H1 (cell line): ENCODE measurements around the gene C9orf50. TPM values are rescaled to one million over a fixed set of nuclear protein-coding genes. Genes with fewer than 3 reads are reported as not detected.

Source experiments
- CTCF ChIA-PET: fragments of 300-600 bp; sonication (Branson Sonifier 250); formaldehyde crosslinking; loops from one replicate; lab custom pipeline; 2021; ENCODE audit not compliant: partially characterized antibody; lab: Charles Lee
- POLR2A ChIA-PET: fragments of 300-600 bp; sonication (Branson Sonifier 250); formaldehyde crosslinking; loops from one replicate; lab custom pipeline; 2021; ENCODE audit warnings: inconsistent platforms; ENCODE audit not compliant: partially characterized antibody; lab: Charles Lee
- DNase-seq, 2 experiments: peaks; one replicate each; pipeline versions ENCODE4 v3.0.0 to v3.0.0-alpha.2; 2010 to 2022; ENCODE audit warnings: low spot score in 2 of 2, low read depth in 1 of 2, mixed read lengths in 1 of 2
- FAIRE-seq: peaks from 2 replicates; lab custom pipeline; 2011; peaks lifted over from hg19 to GRCh38; lab: Jason Lieb, UNC
- H2AFZ ChIP-seq: 2 replicates; pipeline ENCODE4 v1.8.1; 2012; ENCODE audit warnings: low read length, inconsistent platforms
- H2AK5ac ChIP-seq: 2 replicates; pipeline ENCODE4 v1.6.1; 2013; ENCODE audit warnings: low read depth, low read length
- H2BK120ac ChIP-seq: replicated peaks from 2 replicates; pipeline ENCODE3; 2013; ENCODE audit warnings: low read depth, low read length, inconsistent platforms
- H2BK12ac ChIP-seq: 2 replicates; pipeline ENCODE4 v1.6.1; 2013; ENCODE audit warnings: low read depth, low read length
- H2BK15ac ChIP-seq: 2 replicates; pipeline ENCODE4 v1.6.1; 2013; ENCODE audit warnings: low read length
- H2BK20ac ChIP-seq: 2 replicates; pipeline ENCODE4 v1.6.1; 2013; ENCODE audit warnings: low read length
- H2BK5ac ChIP-seq: 2 replicates; pipeline ENCODE4 v1.6.1; 2013; ENCODE audit warnings: low read depth, low read length
- H3K14ac ChIP-seq: 2 replicates; pipeline ENCODE4 v1.6.1; 2013; ENCODE audit warnings: inconsistent platforms; ENCODE audit not compliant: insufficient read length
- H3K18ac ChIP-seq: 2 replicates; pipeline ENCODE4 v1.6.1; 2013; ENCODE audit warnings: low read length; ENCODE audit errors: extremely low read depth
- H3K23ac ChIP-seq: 2 replicates; pipeline ENCODE4 v1.6.1; 2013; ENCODE audit warnings: inconsistent platforms; ENCODE audit not compliant: insufficient read length
- H3K23me2 ChIP-seq: 2 replicates; pipeline ENCODE4 v1.6.1; 2013; ENCODE audit warnings: low read depth, low read length
- H3K27ac ChIP-seq: 2 replicates; pipeline ENCODE4 v1.6.1; 2011; ENCODE audit warnings: low read depth, low read length, inconsistent platforms
- H3K27me3 ChIP-seq, 4 experiments: replicated peaks in 1 of 4; 1 replicate in 1 of 4; 2 replicates in 3 of 4; pipeline versions ENCODE4 v1.6.1 to v1.8.1; 2011 to 2013; ENCODE audit warnings: low read length in 3 of 4, mild to moderate bottlenecking in 3 of 4, inconsistent platforms in 2 of 4, mixed read lengths in 2 of 4, moderate library complexity in 1 of 4; ENCODE audit not compliant: control insufficient read depth in 3 of 4, insufficient read depth in 3 of 4; ENCODE audit errors: extremely low read depth in 1 of 4
- H3K36me3 ChIP-seq, 4 experiments: 2 replicates each; pipeline versions ENCODE4 v1.6.1 to v1.8.1; 2011 to 2013; ENCODE audit warnings: mild to moderate bottlenecking in 4 of 4, low read length in 3 of 4, moderate library complexity in 2 of 4, control low read depth in 1 of 4, inconsistent platforms in 1 of 4; ENCODE audit not compliant: insufficient read depth in 4 of 4, control insufficient read depth in 2 of 4
- H3K4ac ChIP-seq: replicated peaks from 2 replicates; pipeline ENCODE3; 2013; ENCODE audit warnings: low read length, low read depth, mixed read lengths, inconsistent platforms; ENCODE audit not compliant: insufficient read length
- H3K4me1 ChIP-seq, 4 experiments: replicated peaks in 1 of 4; 1 replicate in 1 of 4; 2 replicates in 3 of 4; pipeline versions ENCODE4 v1.6.1 to v1.8.1; 2011 to 2013; ENCODE audit warnings: low read length in 3 of 4, inconsistent platforms in 2 of 4, mixed read lengths in 1 of 4; ENCODE audit not compliant: insufficient read depth in 4 of 4, control insufficient read depth in 3 of 4
- H3K4me2 ChIP-seq, 2 experiments: 2 replicates each; pipeline versions ENCODE4 v1.6.1 to v1.8.1; 2011 to 2013; ENCODE audit warnings: low read depth in 2 of 2, low read length in 2 of 2, control low read depth in 1 of 2, inconsistent platforms in 1 of 2, mild to moderate bottlenecking in 1 of 2; ENCODE audit not compliant: insufficient read depth in 1 of 2
- H3K4me3 ChIP-seq, 4 experiments: fragments of 200-600, 300-600 bp in 1 of 4; sonication (generic), shearing (Covaris generic), sonication (Bioruptor Twin) in 1 of 4; 2 replicates each; pipeline versions ENCODE4 v1.5.1 to v1.8.1; 2011 to 2016; ENCODE audit warnings: low read length in 4 of 4, low read depth in 3 of 4, control low read depth in 2 of 4, inconsistent platforms in 2 of 4, mild to moderate bottlenecking in 2 of 4, mixed read lengths in 1 of 4, moderate library complexity in 1 of 4; ENCODE audit not compliant: insufficient read depth in 2 of 4; ENCODE audit errors: extremely low read depth in 1 of 4
- H3K56ac ChIP-seq: replicated peaks from 2 replicates; pipeline ENCODE3; 2013; ENCODE audit warnings: low read depth, mild to moderate bottlenecking, mixed read lengths, low read length, inconsistent platforms; ENCODE audit not compliant: insufficient read length
- H3K79me1 ChIP-seq: 2 replicates; pipeline ENCODE4 v1.6.1; 2013; ENCODE audit warnings: low read depth, low read length, control low read depth
- H3K79me2 ChIP-seq, 2 experiments: 2 replicates each; pipeline versions ENCODE4 v1.6.1 to v1.8.1; 2012 to 2013; ENCODE audit warnings: low read length in 2 of 2, mild to moderate bottlenecking in 2 of 2, inconsistent platforms in 1 of 2; ENCODE audit not compliant: insufficient read depth in 2 of 2, control insufficient read depth in 1 of 2
- H3K9ac ChIP-seq, 4 experiments: replicated peaks in 1 of 4; 1 replicate in 1 of 4; 2 replicates in 3 of 4; pipeline versions ENCODE4 v1.6.1 to v1.8.1; 2011 to 2013; ENCODE audit warnings: low read depth in 3 of 4, low read length in 3 of 4, control low read depth in 2 of 4, mild to moderate bottlenecking in 2 of 4, moderate library complexity in 2 of 4, inconsistent platforms in 1 of 4; ENCODE audit errors: extremely low read depth in 1 of 4
- H3K9me3 ChIP-seq, 2 experiments: 2 replicates each; pipeline versions ENCODE4 v1.6.1 to v1.8.1; 2012 to 2013; ENCODE audit warnings: mild to moderate bottlenecking in 2 of 2, moderate library complexity in 2 of 2, control low read depth in 1 of 2, inconsistent platforms in 1 of 2, low read depth in 1 of 2, low read length in 1 of 2, mixed read lengths in 1 of 2; ENCODE audit not compliant: insufficient read depth in 2 of 2
- H4K20me1 ChIP-seq, 2 experiments: replicated peaks in 1 of 2; 2 replicates each; pipeline versions ENCODE3 to v1.8.1; 2011 to 2013; ENCODE audit warnings: inconsistent platforms in 2 of 2, low read length in 2 of 2, mild to moderate bottlenecking in 1 of 2; ENCODE audit not compliant: insufficient read depth in 2 of 2, control insufficient read depth in 1 of 2
- H4K5ac ChIP-seq: 2 replicates; pipeline ENCODE4 v1.6.1; 2013; ENCODE audit warnings: low read length, low read depth, mixed read lengths, inconsistent platforms; ENCODE audit not compliant: insufficient read length
- H4K8ac ChIP-seq: 2 replicates; pipeline ENCODE4 v1.8.0; 2013; ENCODE audit warnings: mild to moderate bottlenecking, moderate library complexity, low read length, inconsistent platforms; ENCODE audit not compliant: insufficient read depth; ENCODE audit errors: extremely low read depth
- H4K91ac ChIP-seq: replicated peaks from 2 replicates; pipeline ENCODE3; 2013; ENCODE audit warnings: low read length, mixed read lengths, inconsistent platforms; ENCODE audit not compliant: insufficient read length
- BCL11A ChIP-seq, 2 experiments: IDR thresholded peaks; one replicate each; pipeline ENCODE4 v1.6.1; 2011; ENCODE audit warnings: low read depth in 2 of 2, low read length in 2 of 2, mild to moderate bottlenecking in 2 of 2
- CBX8 ChIP-seq: fragments of 300-800, 300-1000 bp; sonication (generic); IDR thresholded peaks from 2 replicates; pipeline ENCODE4 v1.7.1; 2016; ENCODE audit warnings: low read depth, low read length, borderline replicate concordance
- CEBPB ChIP-seq: IDR thresholded peaks from 2 replicates; pipeline ENCODE4 v1.6.1; 2012; ENCODE audit warnings: low read depth, low read length
- JUN ChIP-seq: IDR thresholded peaks from 2 replicates; pipeline ENCODE4 v1.6.1; 2011; ENCODE audit warnings: low read depth, mild to moderate bottlenecking, improper control_type of control experiment, low read length
- KDM1A ChIP-seq: fragments of 200-600, 300-600 bp; sonication (generic); IDR thresholded peaks from 2 replicates; pipeline ENCODE4 v1.7.1; 2016; ENCODE audit warnings: mild to moderate bottlenecking, low read length, borderline replicate concordance
- KDM4A ChIP-seq: IDR thresholded peaks from one replicate; pipeline ENCODE4 v1.7.1; 2012; ENCODE audit warnings: low read depth, mild to moderate bottlenecking, moderate library complexity, low read length, inconsistent platforms; ENCODE audit not compliant: severe bottlenecking
- RFX5 ChIP-seq: IDR thresholded peaks from 2 replicates; pipeline ENCODE4 v1.6.1; 2011; ENCODE audit warnings: low read depth, low read length, improper control_type of control experiment, borderline replicate concordance
- SIX5 ChIP-seq: IDR thresholded peaks from 2 replicates; pipeline ENCODE4 v1.6.1; 2011; ENCODE audit warnings: mild to moderate bottlenecking, low read depth, low read length
- USF2 ChIP-seq: IDR thresholded peaks from 2 replicates; pipeline ENCODE4 v1.6.1; 2011; ENCODE audit warnings: low read length, improper control_type of control experiment
- WGBS, 2 experiments: shearing (Covaris generic) in 1 of 2; methylation state at CpG; one replicate each; pipeline versions ENCODE4 v1.1.6 to v1.1.7; 2013 to 2015; ENCODE audit warnings: low lambda C conversion rate in 2 of 2, mixed read lengths in 2 of 2, inconsistent platforms in 1 of 2, low coverage in 1 of 2, missing lambda C conversion rate in 1 of 2; ENCODE audit not compliant: insufficient replicate concordance in 2 of 2, insufficient coverage in 1 of 2, insufficient read length in 1 of 2; ENCODE audit errors: extremely low coverage in 1 of 2, missing lambda C conversion rate in 1 of 2; 5-methylcytosine and 5-hydroxymethylcytosine counted together
- polyA plus RNA-seq, 7 experiments: library from polyadenylated mRNA; depleted of rRNA in 3 of 7; stranded (reverse) in 5 of 7; unstranded in 2 of 7; fragments of >200 nt in 5 of 7; fragments of 200-250 nt in 2 of 7; gene quantifications; 1 replicate in 5 of 7; 2 replicates in 1 of 7; 4 replicates in 1 of 7; pipeline versions ENCODE4 v1.2.1 to v1.2.3, GENCODE V29; 2011 to 2013; ENCODE audit warnings: missing spikeins in 2 of 7, mixed read lengths in 2 of 7
- total RNA-seq: library from RNA; stranded (reverse); fragmentation: NEBNext Ultra II Directional; extraction: Animal tissue kit (Norgen Biotek cat#: 25700); gene quantifications from 2 replicates; pipeline ENCODE4 v1.2.1, GENCODE V29; 2021

The C9orf50 gene
- total and polyA plus RNA-seq, 2 of the 8 experiments (the other 6 are each of a cell fraction or from before 2014, with no cell fraction given): not detected

- H4K5ac ChIP-seq: no peak overlapping the region
- H2AFZ ChIP-seq: no peak overlapping the region
- H3K4me1 ChIP-seq: peaks cover 0 to 8% (median 2%) of the 10 kb centered on the region in 4 experiments; a peak in 5 of 7 replicates
- H3K4me3 ChIP-seq: no peak overlapping the region
- CTCF ChIA-PET: interaction anchor here (0.9 to 6.2 kb wide), 10 partner anchors 7 to 489 kb away, joined by 3 to 71 read pairs (median 5); partner anchors contain the start of genes C9orf50 and NTMT1
- H3K79me2 ChIP-seq: no peaks in the 10 kb centered on the region
- H3K14ac ChIP-seq: no peak overlapping the region
- no peak overlapping the region for H3K18ac ChIP-seq
- no peak overlapping the region for H2BK20ac ChIP-seq
- H3K79me1 ChIP-seq: no peaks in the 10 kb centered on the region
- no peak overlapping the region for H3K27ac ChIP-seq
- no peak overlapping the region for H2BK15ac ChIP-seq
- no peak overlapping the region for H4K91ac ChIP-seq
- DNase-seq: no peak
- H3K9me3 ChIP-seq: no peaks in the 10 kb centered on the region
- H2BK120ac ChIP-seq: no peak overlapping the region
- H2BK12ac ChIP-seq: no peak overlapping the region
- no peaks in the 10 kb centered on the region for H3K36me3 ChIP-seq
- 92% methylated on average over 30 of the region's 31 CpGs; no CpG with 5 or more reads in 1 of the 2 experiments for WGBS, 2 experiments
- H4K8ac ChIP-seq: no peak overlapping the region
- no peak for FAIRE-seq
- no peak overlapping the region for H2BK5ac ChIP-seq
- H3K9ac ChIP-seq: no peak overlapping the region
- H3K56ac ChIP-seq: no peak overlapping the region
- H4K20me1 ChIP-seq: peaks cover 0 to under 1% of the 10 kb centered on the region in 2 experiments
- H3K23ac ChIP-seq: no peak overlapping the region
- POLR2A ChIA-PET: interaction anchor here (0.8 to 1.2 kb wide), 2 partner anchors 19 to 476 kb away, joined by 3 to 4 read pairs; no protein-coding TSS in a partner anchor
- no peak for TF ChIP-seq USF2
- TF ChIP-seq SIX5: no peak
- no peak for TF ChIP-seq CEBPB
- TF ChIP-seq JUN: no peak
- TF ChIP-seq RFX5: no peak
- no peak for TF ChIP-seq KDM1A
- no peak for TF ChIP-seq BCL11A (IDR thresholded peaks at IDR 0.05; ENCODE audit: low read depth in 2 of 2, low read length in 2 of 2)
- no peak for TF ChIP-seq KDM4A
- no peak for TF ChIP-seq CBX8
- TF ChIP-seq, all 59 proteins: peak for 0
- no peak overlapping the region for H3K4me2 ChIP-seq
- no peak overlapping the region for H3K4ac ChIP-seq
- H3K27me3 ChIP-seq: peaks cover 12 to 22% (median 19%) of the 10 kb centered on the region in 4 experiments
- H2AK5ac ChIP-seq: no peak overlapping the region
- peaks cover 17% of the 10 kb centered on the region; the same call in 1 of the 2 replicates for H3K23me2 ChIP-seq
Observed at GRCh38 chr9:129615407-129616285, 5.3 kb downstream of the C9orf50 start.
